Smooth muscle cell (in vitro differentiated cells): ENCODE results near the gene MEX3C. TPM values are rescaled to one million over a fixed set of nuclear protein-coding genes. Genes with fewer than 3 reads are reported as not detected.

Source experiments
- DNase-seq: peaks from one replicate; lab custom pipeline; 2025; ENCODE audit not compliant: unreplicated experiment; lab: John Stamatoyannopoulos, UW
- H2AFZ ChIP-seq: fragments of 200-600 bp; sonication (generic); 2 replicates; pipeline ENCODE4 v1.6.0; 2016; ENCODE audit warnings: antibody characterized with exemption, low read depth, mild to moderate bottlenecking
- H3F3A ChIP-seq: fragments of 200-600 bp; sonication (generic); 2 replicates; pipeline ENCODE4 v1.6.0; 2017; ENCODE audit warnings: antibody characterized with exemption, low read depth
- H3K27ac ChIP-seq: fragments of 200-600 bp; sonication (generic); 2 replicates; pipeline ENCODE4 v1.5.1; 2016; ENCODE audit warnings: low read depth, mild to moderate bottlenecking
- H3K27me3 ChIP-seq: fragments of 200-600 bp; sonication (generic); 2 replicates; pipeline ENCODE4 v1.6.1; 2016; ENCODE audit warnings: low read depth, mild to moderate bottlenecking
- H3K36me3 ChIP-seq: fragments of 200-600 bp; sonication (generic); 2 replicates; pipeline ENCODE4 v1.5.1; 2016; ENCODE audit warnings: low read depth
- H3K4me1 ChIP-seq: fragments of 200-600 bp; sonication (generic); 2 replicates; pipeline ENCODE4 v1.5.1; 2016; ENCODE audit warnings: low read depth
- H3K4me2 ChIP-seq: fragments of 200-600 bp; sonication (generic); 2 replicates; pipeline ENCODE4 v1.6.0; 2016; ENCODE audit warnings: mild to moderate bottlenecking
- H3K4me3 ChIP-seq: fragments of 200-600 bp; sonication (generic); 2 replicates; pipeline ENCODE4 v1.5.1; 2016; ENCODE audit warnings: mild to moderate bottlenecking
- H3K79me2 ChIP-seq: fragments of 200-600 bp; sonication (generic); 2 replicates; pipeline ENCODE4 v1.6.0; 2016; ENCODE audit warnings: low read depth, mild to moderate bottlenecking
- H3K9ac ChIP-seq: fragments of 200-600 bp; sonication (generic); 2 replicates; pipeline ENCODE4 v1.6.0; 2016; ENCODE audit warnings: low read depth
- H3K9me3 ChIP-seq: fragments of 200-600 bp; sonication (generic); replicated peaks from 2 replicates; pipeline ENCODE4 v1.5.1; 2016; ENCODE audit warnings: low read depth
- H4K20me1 ChIP-seq: fragments of 200-600 bp; sonication (generic); 2 replicates; pipeline ENCODE4 v1.6.0; 2016; ENCODE audit warnings: low read depth
- CTCF ChIP-seq: fragments of 200-600 bp; sonication (generic); IDR thresholded peaks from 2 replicates; pipeline ENCODE4 v1.5.1; 2017; ENCODE audit warnings: borderline replicate concordance, mild to moderate bottlenecking, antibody characterized with exemption; ENCODE audit not compliant: insufficient read depth, poor library complexity, severe bottlenecking
- WGBS: methylation state at CpG from one replicate; pipeline ENCODE4 v1.1.7; 2016; ENCODE audit warnings: low lambda C conversion rate; 5-methylcytosine and 5-hydroxymethylcytosine counted together
- polyA plus RNA-seq: library from polyadenylated mRNA; unstranded; fragments of >200 nt; fragmentation: Nextera tagmentation; extraction: Ambion mirVana; gene quantifications from 2 replicates; pipeline ENCODE4 v1.2.1, GENCODE V29; 2016
- total RNA-seq: library from RNA; depleted of rRNA; stranded (reverse); fragments of >200 nt; gene quantifications from 2 replicates; pipeline ENCODE4 v1.2.3, GENCODE V29; 2014

Gene MEX3C
- total and polyA plus RNA-seq, 2 experiments from 2014 or later: 34.4 to 81.4 TPM

GRCh38 chr18:51149670-51150069 is 47.8 kb downstream of the MEX3C start:
- H3K4me2 ChIP-seq: no peak overlapping the region
- H2AFZ ChIP-seq: no peak overlapping the region
- H3K79me2 ChIP-seq: no peaks in the 10 kb centered on the region
- H3K36me3 ChIP-seq: no peaks in the 10 kb centered on the region
- DNase-seq: no peak
- H3K27ac ChIP-seq: peak overlapping the region; percentile 30
- WGBS: 88% methylated on average over 4 of the region's 4 CpGs
- H3K9ac ChIP-seq: no peak overlapping the region
- no peaks in the 10 kb centered on the region for H4K20me1 ChIP-seq
- H3F3A ChIP-seq: no peaks in the 10 kb centered on the region
- no peak overlapping the region for H3K4me3 ChIP-seq
- no peak for TF ChIP-seq CTCF
- H3K9me3 ChIP-seq: no peaks in the 10 kb centered on the region
- H3K4me1 ChIP-seq: no peaks in the 10 kb centered on the region
- H3K27me3 ChIP-seq: no peaks in the 10 kb centered on the region

- Histone ChIP-seq H3K9me3 (no peaks in the 10 kb centered on the region), H4K20me1 (no peaks in the 10 kb centered on the region), H3K27me3 (no peaks in the 10 kb centered on the region), H3K4me2 (no peak overlapping the region), H3K4me1 (no peaks in the 10 kb centered on the region), H3F3A (no peaks in the 10 kb centered on the region), H3K79me2 (no peaks in the 10 kb centered on the region), H3K9ac (no peak overlapping the region), H3K27ac (no peak overlapping the region), H2AFZ (no peak overlapping the region), H3K4me3 (no peak overlapping the region), H3K36me3 (no peaks in the 10 kb centered on the region)
- WGBS: 96% methylated on average over 4 of the region's 4 CpGs
- no peak for DNase-seq
- no peak for TF ChIP-seq CTCF
Observed at GRCh38 chr18:51146909-51147308, 50.6 kb downstream of the MEX3C start.

GRCh38 chr18:51138936-51139335 is 58.5 kb downstream of the MEX3C start:
- Histone ChIP-seq H3K4me1 (no peaks in the 10 kb centered on the region), H3F3A (peaks cover 4% of the 10 kb centered on the region), H3K27me3 (no peaks in the 10 kb centered on the region), H3K79me2 (no peaks in the 10 kb centered on the region), H3K9me3 (no peaks in the 10 kb centered on the region), H3K36me3 (no peaks in the 10 kb centered on the region), H3K4me3 (no peak overlapping the region), H3K9ac (no peak overlapping the region), H3K27ac (no peak overlapping the region), H2AFZ (no peak overlapping the region), H4K20me1 (no peaks in the 10 kb centered on the region), H3K4me2 (no peak overlapping the region)
- no peak for TF ChIP-seq CTCF
- WGBS: 97% methylated on average over 8 of the region's 8 CpGs
- DNase-seq: no peak

GRCh38 chr18:51137891-51138290 is 59.6 kb downstream of the MEX3C start:
- no peak overlapping the region for H3K4me3 ChIP-seq
- H3K36me3 ChIP-seq: no peaks in the 10 kb centered on the region
- no peaks in the 10 kb centered on the region for H3K27me3 ChIP-seq
- 81% methylated on average over 7 of the region's 7 CpGs for WGBS
- H3K4me2 ChIP-seq: no peak overlapping the region
- peaks cover 4% of the 10 kb centered on the region for H3F3A ChIP-seq
- no peaks in the 10 kb centered on the region for H4K20me1 ChIP-seq
- H3K9me3 ChIP-seq: no peaks in the 10 kb centered on the region
- no peak for TF ChIP-seq CTCF
- no peak overlapping the region for H2AFZ ChIP-seq
- DNase-seq: no peak
- H3K9ac ChIP-seq: no peak overlapping the region
- H3K79me2 ChIP-seq: no peaks in the 10 kb centered on the region
- H3K27ac ChIP-seq: peak overlapping the region; percentile 84
- no peaks in the 10 kb centered on the region for H3K4me1 ChIP-seq
